G401 (cell line): ENCODE measurements around the gene RUNDC3A. TPM values are rescaled to one million over a fixed set of nuclear protein-coding genes. Genes with fewer than 3 reads are reported as not detected.

Source experiments
- total RNA-seq: library from RNA; depleted of rRNA; stranded (reverse); fragments of >200 nt; shearing (Covaris generic); gene quantifications from 2 replicates; pipeline ENCODE4 v1.2.3, GENCODE V29; 2014; rRNA removed

RUNDC3A gene
- total RNA-seq, 1 experiment from 2014 or later = 3.8 TPM

Other genes with a start within 250 kb of the RUNDC3A start
- gene LSM12, start 241.9 kb upstream of the RUNDC3A start, total RNA-seq = 93.5 and 116 TPM in 2 replicates
- gene G6PC3, start 237.9 kb upstream of the RUNDC3A start, total RNA-seq = 18.6 and 23.2 TPM in 2 replicates
- gene HDAC5, start 185.0 kb upstream of the RUNDC3A start, total RNA-seq = 65.5 and 70.6 TPM in 2 replicates
- gene HROB, start 166.7 kb upstream of the RUNDC3A start, total RNA-seq = 7.6 and 9.9 TPM in 2 replicates
- not detected in 2 replicates for gene ASB16, start 137.9 kb upstream of the RUNDC3A start, total RNA-seq
- 27.1 and 34.5 TPM in 2 replicates for gene TMUB2, start 121.6 kb upstream of the RUNDC3A start, total RNA-seq
- 53.8 and 68.3 TPM in 2 replicates for gene ATXN7L3, start 108.7 kb upstream of the RUNDC3A start, total RNA-seq
- 81.4 and 110 TPM in 2 replicates for gene UBTF, start 88.9 kb upstream of the RUNDC3A start, total RNA-seq
- not detected in 2 replicates for gene SLC4A1, start 40.5 kb upstream of the RUNDC3A start, total RNA-seq
- gene SLC25A39, start 16.2 kb downstream of the RUNDC3A start, total RNA-seq = 335 and 340 TPM in 2 replicates
- gene GRN, start 36.7 kb downstream of the RUNDC3A start, total RNA-seq = 243 and 344 TPM in 2 replicates
- gene FAM171A2, start 55.3 kb downstream of the RUNDC3A start, total RNA-seq = 22.2 and 23.6 TPM in 2 replicates
- gene ITGA2B, start 81.0 kb downstream of the RUNDC3A start, total RNA-seq = 0.17 TPM in 1 of 2 replicates, not detected in the other
- gene GPATCH8, start 194.8 kb downstream of the RUNDC3A start, total RNA-seq = 16.8 and 19.1 TPM in 2 replicates
- 121 and 131 TPM in 2 replicates for gene FZD2, start 248.9 kb downstream of the RUNDC3A start, total RNA-seq